Right kidney (tissue), 9 donors: ENCODE data around the gene STK32A.
A peak's percentile ranks its signal among the peaks of the same experiment; 100 is the strongest.
"Not testable (repeated sequence)": the region's sequence is repeated elsewhere in the genome, so short reads cannot be mapped to it uniquely, and the experiment has no call there.

ENCODE experiments used
- DNase-seq: peaks from one replicate; pipeline ENCODE4 v3.0.0-alpha.2; 2016
- long read RNA-seq, 8 donors: transcript quantifications; one replicate each; lab custom pipeline, GENCODE V29; 2026

Gene STK32A
- long read RNA-seq, donor 1, full-length matches to known transcripts = 5 of 5 reads
- long read RNA-seq, donor 1, partial matches to known transcripts = 0 of 5 reads
- long read RNA-seq, donor 1, other reads (novel, unspliced or antisense) = 0 of 5 reads
- long read RNA-seq, donor 2, partial matches to known transcripts = 0 of 1 reads
- long read RNA-seq, donor 2, other reads (novel, unspliced or antisense) = 0 of 1 reads
- long read RNA-seq, donor 3, partial matches to known transcripts = 0 of 2 reads
- long read RNA-seq, donor 3, other reads (novel, unspliced or antisense) = 0 of 2 reads
- long read RNA-seq, donor 4, full-length matches to known transcripts = 4 of 4 reads
- long read RNA-seq, donor 4, partial matches to known transcripts = 0 of 4 reads
- long read RNA-seq, donor 4, other reads (novel, unspliced or antisense) = 0 of 4 reads
- long read RNA-seq, donor 5 = 0 reads
- long read RNA-seq, donor 6, full-length matches to known transcripts = 3 of 3 reads
- long read RNA-seq, donor 6, partial matches to known transcripts = 0 of 3 reads
- long read RNA-seq, donor 6, other reads (novel, unspliced or antisense) = 0 of 3 reads
- long read RNA-seq, donor 7, full-length matches to known transcripts = 2 of 2 reads
- long read RNA-seq, donor 7, partial matches to known transcripts = 0 of 2 reads
- long read RNA-seq, donor 7, other reads (novel, unspliced or antisense) = 0 of 2 reads
- long read RNA-seq, donor 8, full-length matches to known transcripts = 2 of 2 reads
- long read RNA-seq, donor 8, partial matches to known transcripts = 0 of 2 reads
- long read RNA-seq, donor 8, other reads (novel, unspliced or antisense) = 0 of 2 reads

- peak; percentile 73 for DNase-seq
Measured at GRCh38 chr5:147234825-147235635, at the start of gene STK32A. STK32A (plus strand) TSS chr5:147235026; CDS start chr5:147239635, 4,609 bp downstream.

DNA sequence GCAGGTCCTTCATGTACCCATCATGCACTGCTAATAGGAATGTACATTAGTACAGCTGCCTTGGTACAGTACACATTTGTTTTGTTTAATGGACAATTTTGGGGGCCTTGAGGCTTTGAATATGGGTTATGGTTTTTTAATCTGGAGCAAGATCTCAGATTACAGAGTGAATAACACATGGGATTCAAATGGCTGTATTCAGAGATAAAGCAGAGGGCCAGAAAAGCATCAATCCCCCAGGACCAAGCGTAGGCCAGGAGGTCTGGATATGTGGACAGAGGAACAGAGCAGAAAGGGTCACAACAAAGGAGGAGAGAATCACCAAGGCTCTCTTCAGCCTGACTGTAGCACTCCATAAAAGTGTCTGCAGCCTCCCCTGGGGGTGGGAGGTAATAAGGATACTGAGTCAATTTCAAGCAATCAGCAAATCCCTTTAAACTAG is 47.7 kb upstream of the STK32A start:
- no peak for DNase-seq

GRCh38 chr5:147188200-147189108 is 46.4 kb upstream of the STK32A start:
- peak; percentile 31 for DNase-seq

GRCh38 chr5:147189109-147189424 is 45.8 kb upstream of the STK32A start:
- no peak for DNase-seq

DNA sequence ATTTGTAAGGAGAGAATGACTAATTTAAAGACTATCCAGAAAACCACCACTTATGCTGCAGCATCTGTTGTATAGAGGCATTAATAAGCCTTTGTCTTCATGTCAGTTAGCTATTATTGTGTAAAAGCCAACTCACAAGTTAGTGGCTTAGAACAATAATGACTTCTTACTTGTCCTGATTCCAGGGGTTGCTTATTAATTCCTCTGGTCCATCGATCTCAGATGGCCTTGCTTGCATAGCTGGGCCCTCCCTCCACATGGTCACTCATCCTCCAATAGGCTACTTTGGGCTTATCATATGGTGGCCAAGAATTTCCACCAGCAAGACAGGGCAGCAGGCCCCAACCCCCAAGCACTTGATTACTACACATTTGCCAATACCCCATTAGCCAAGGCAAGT is 44.5 kb upstream of the STK32A start:
- DNase-seq = no peak

GRCh38 chr5:147193123-147193522 is 41.7 kb upstream of the STK32A start:
- no peak for DNase-seq

DNA sequence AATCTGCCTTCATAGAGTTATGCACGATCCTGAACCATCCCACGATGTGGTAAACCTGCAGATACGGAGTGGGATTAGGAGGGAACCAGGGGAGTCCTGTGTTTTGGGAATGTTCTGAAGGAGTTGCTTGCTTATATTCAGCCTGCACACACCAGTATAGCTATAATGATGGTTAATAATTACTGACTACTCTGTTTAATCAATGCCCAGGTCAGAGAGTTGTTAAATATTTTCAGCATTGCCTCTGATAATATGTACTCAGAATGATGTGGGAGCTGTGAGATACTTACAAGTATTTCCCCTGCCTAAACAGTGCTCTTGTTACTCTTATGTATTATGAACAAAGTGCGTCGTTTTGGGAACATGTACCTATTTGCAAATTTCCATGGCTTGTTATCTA is 34.8 kb upstream of the STK32A start:
- DNase-seq = no peak

GRCh38 chr5:147203213-147203612 is 31.6 kb upstream of the STK32A start:
- no peak for DNase-seq

GRCh38 chr5:147204576-147204975 is 30.2 kb upstream of the STK32A start:
- no peak for DNase-seq

GRCh38 chr5:147208134-147208533 is 26.7 kb upstream of the STK32A start:
- DNase-seq = no peak

DNA sequence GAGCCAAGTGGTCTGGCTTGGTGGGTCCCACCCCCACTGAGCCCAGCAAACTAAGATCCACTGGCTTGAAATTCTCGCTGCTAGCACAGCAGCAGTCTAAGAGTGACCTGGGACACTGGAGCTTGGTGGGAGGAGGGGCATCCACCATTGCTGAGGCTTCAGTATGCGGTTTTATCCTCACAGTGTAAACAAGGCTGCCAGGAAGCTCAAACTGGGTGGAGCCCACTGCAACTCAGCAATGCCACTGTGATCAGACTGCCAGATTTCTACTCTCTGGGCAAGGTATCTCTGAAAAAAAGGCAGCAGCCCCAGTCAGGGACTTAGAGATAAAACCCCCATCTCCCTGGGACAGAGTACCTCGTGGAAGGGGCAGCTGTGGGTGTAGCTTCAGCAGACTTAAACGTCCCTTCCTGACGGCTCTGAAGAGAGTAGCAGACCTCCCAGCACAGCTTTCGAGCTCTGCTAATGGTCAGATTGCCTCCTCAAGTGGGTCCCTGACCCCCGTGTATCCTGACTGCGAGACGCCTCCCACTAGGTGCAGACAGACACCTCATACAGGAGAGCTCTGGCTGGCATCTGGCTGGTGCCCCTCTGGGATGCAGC is 18.2 kb upstream of the STK32A start:
- DNase-seq = no peak

DNA sequence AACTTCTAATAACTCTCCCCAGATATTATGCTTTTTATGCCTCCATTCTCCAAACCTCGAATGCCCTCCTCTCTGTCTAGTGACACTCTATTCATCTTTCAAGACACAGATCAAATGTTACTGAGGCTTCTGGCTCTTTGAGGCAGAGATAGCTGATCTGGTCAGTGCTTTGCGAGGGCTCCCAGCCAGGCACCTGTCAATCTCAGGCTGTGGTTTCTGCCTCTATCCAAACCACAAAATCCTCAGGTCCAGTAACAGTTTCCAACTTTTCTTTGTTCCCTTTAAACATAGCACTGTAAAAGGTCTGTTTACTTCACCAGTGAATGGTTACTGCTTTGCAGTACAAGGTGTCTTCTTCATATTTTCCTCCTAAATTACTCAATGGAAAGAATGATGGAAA is 11.5 kb upstream of the STK32A start:
- no peak for DNase-seq

- no peak for DNase-seq
Measured at GRCh38 chr5:147223948-147224791, 10.7 kb upstream of the STK32A start.

DNA sequence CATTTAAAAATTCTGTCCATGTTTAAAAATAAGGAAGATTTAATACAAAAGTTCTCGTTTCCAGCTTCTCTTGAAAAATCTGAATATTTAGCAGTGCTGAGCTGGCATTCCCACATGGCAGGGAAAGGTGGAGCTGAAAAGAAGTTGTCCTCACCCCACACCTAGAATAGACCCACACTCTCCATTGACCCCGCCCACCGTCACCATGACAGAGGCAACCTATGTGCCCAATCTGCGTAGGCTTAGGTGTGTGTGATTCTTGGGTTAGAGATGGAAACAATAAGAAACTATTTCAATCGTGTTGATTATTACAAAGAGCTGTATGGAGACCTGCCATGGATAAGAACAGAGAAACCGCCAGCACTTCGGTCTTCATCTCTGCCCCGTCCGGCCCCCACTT is 8.9 kb upstream of the STK32A start:
- no peak for DNase-seq

GRCh38 chr5:147226512-147226911 is 8.3 kb upstream of the STK32A start:
- DNase-seq = no peak

DNA sequence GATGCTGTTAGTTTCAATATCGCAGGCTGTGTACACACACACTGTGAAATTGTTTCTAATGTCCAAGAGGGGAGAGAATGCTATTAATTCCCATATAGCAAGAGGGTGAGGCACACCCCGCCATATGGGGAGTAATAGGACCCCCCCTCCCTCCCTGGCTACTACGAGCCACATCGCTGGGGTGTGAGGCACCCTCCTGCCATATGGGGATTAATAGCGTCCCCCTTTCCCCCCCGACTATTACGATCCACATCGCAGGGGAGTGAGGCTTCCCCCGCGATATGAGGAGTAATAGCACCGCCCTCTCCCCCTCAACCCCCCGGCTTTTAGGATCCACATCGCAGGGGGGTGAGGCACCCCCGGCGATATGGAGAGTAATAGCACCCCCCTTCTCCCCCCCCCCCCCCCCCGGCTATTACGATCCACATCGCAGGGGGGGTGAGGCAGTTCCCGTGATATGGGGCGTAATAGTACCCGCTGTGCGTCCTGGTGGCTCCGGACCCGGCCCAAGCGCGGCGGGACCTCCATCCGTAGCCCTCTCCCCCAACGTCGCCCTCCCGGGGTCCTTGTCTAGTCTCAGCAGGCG is 494 bp upstream of the STK32A start:
- DNase-seq = peak; percentile 15

GRCh38 chr5:147240266-147240985 is 5.6 kb downstream of the STK32A start:
- no peak for DNase-seq

DNA sequence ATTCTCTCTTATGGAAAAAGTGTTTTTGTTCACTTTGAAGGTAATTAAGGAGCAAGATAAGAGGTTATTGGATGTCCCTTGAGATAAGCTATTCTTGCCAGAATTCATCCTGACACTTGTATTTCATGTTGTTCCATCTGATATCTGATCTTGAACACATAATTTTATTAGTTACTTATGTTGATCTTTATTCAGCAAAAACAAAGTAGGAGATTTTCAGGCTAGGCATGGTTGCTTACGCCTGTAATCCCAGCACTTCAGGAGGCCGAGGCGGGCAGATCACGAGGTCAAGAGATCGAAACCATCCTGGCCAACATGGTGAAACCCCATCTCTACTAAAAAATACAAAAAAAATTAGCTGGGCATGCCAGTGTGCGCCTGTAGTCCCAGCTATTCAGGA is 8.4 kb downstream of the STK32A start:
- not testable (repeated sequence) for DNase-seq
